HepG2 (cell line): ENCODE measurements around the gene CD6.

Experiments used
- CREB1 ChIP-seq, 2 experiments: fragments of 450-650 bp in 1 of 2; IDR thresholded peaks; 2 replicates each; pipeline ENCODE4 v1.6.1; 2016 to 2017; ENCODE audit warnings: control low read depth in 1 of 2, mild to moderate bottlenecking in 1 of 2, missing compliant biosample characterization in 1 of 2, missing genetic modification characterization in 1 of 2
- EZH2 ChIP-seq: conservative IDR thresholded peaks from 2 replicates; pipeline ENCODE4 v1.6.1; 2012; ENCODE audit warnings: mild to moderate bottlenecking, low read depth, low read length, moderate library complexity
- FOXP1 ChIP-seq, 2 experiments: fragments of 450-650 bp in 1 of 2; IDR thresholded peaks; 2 replicates each; pipeline ENCODE4 v1.6.1; 2017 to 2018; ENCODE audit warnings: antibody characterized with exemption in 1 of 2
- SIN3A ChIP-seq: IDR thresholded peaks from 2 replicates; pipeline ENCODE4 v1.6.1; 2011; ENCODE audit warnings: low read depth, mild to moderate bottlenecking, control low read depth, low read length, borderline replicate concordance
- ZFAT ChIP-seq: sonication (generic); formaldehyde crosslinking; conservative IDR thresholded peaks from 2 replicates; pipeline ENCODE4 v1.8.1; 2023; ENCODE audit warnings: missing genetic modification reagents, inconsistent platforms

GRCh38 chr11:61004180-61004611 is 32.7 kb downstream of the CD6 start:
- TF ChIP-seq FOXP1 (IDR thresholded peaks at IDR 0.05), result no peak
- no peak for TF ChIP-seq FOXP1 (CRISPR knock-in tag; IDR thresholded peaks at IDR 0.05)
- no peak for TF ChIP-seq EZH2
- TF ChIP-seq SIN3A, result no peak
- no peak for TF ChIP-seq CREB1 (IDR thresholded peaks at IDR 0.05)
- TF ChIP-seq CREB1 (CRISPR knock-in tag; IDR thresholded peaks at IDR 0.05), result no peak
- TF ChIP-seq ZFAT (CRISPR knock-in tag), result no peak
